Measurements from ENCODE around the gene MEX3A. TPM values are rescaled to one million over a fixed set of nuclear protein-coding genes. Genes with fewer than 3 reads are reported as not detected.
"Not testable (repeated sequence)": the region's sequence is repeated elsewhere in the genome, so short reads cannot be mapped to it uniquely, and the experiment has no call there.

MEX3A gene
- polyA plus RNA-seq, 2 of the 4 experiments (the other 2 are of a cell fraction), result 1.8 to 4.9 TPM

- 15% methylated on average over 4 of the region's 4 CpGs for WGBS (ENCODE audit: missing lambda C conversion rate)
- DNase-seq (ENCODE audit: low read depth in 1 of 2, low spot score in 1 of 2) (no peak), ATAC-seq (no peak), FAIRE-seq (no peak)
- Histone ChIP-seq H3K4me2 (peak overlapping the region; percentile 91), H3K4me3 (peak overlapping the region; percentile 28; the same call in 2 of the 3 replicates), H3K4me1 (peaks cover 96% of the 10 kb centered on the region), H3K27ac (peak overlapping the region; percentile 95 to 98), H3K9me3 (no peaks in the 10 kb centered on the region)
- ChIA-PET CTCF (interaction anchor here (14.1 to 54.8 kb wide), 3 partner anchors 4 to 26 kb away, joined by 313 to 2239 read pairs (median 313); partner anchors contain the start of genes LMNA and MEX3A), POLR2A (interaction anchor here (2.2 kb wide), 1 partner anchor 7 kb away, joined by 37 read pairs; the partner anchor contains the start of gene LMNA)
- TF ChIP-seq MAZ (IDR thresholded peaks at IDR 0.05; ENCODE audit: borderline replicate concordance, low read depth, low read length), result no peak
- TF ChIP-seq ZNF302 (CRISPR knock-in tag; IDR thresholded peaks at IDR 0.05), result no peak
- no peak for TF ChIP-seq EHMT2 (IDR thresholded peaks at IDR 0.05; ENCODE audit: low read depth)
- TF ChIP-seq ESRRA (IDR thresholded peaks at IDR 0.05; ENCODE audit: borderline replicate concordance, low read length), result no peak
- no peak for TF ChIP-seq RNF2 (IDR thresholded peaks at IDR 0.05; ENCODE audit: borderline replicate concordance, low read depth)
- TF ChIP-seq RARB (CRISPR knock-in tag; IDR thresholded peaks at IDR 0.05), result no peak
- no peak for TF ChIP-seq CTCF (IDR thresholded peaks at IDR 0.05)
- no peak for TF ChIP-seq USF2 (IDR thresholded peaks at IDR 0.05)
- no peak for TF ChIP-seq FOXS1 (CRISPR knock-in tag; IDR thresholded peaks at IDR 0.05)
- TF ChIP-seq PHF8 (IDR thresholded peaks at IDR 0.05; ENCODE audit: borderline replicate concordance, low read depth), result no peak
- TF ChIP-seq RFX5 (IDR thresholded peaks at IDR 0.05), result no peak
- TF ChIP-seq NFE2L2 (conservative IDR thresholded peaks at IDR 0.05; ENCODE audit: low read length), result no peak
- TF ChIP-seq HDAC2 (IDR thresholded peaks at IDR 0.05), result no peak
- no peak for TF ChIP-seq JUNB (IDR thresholded peaks at IDR 0.05)
- TF ChIP-seq ZFP36 (IDR thresholded peaks at IDR 0.05; ENCODE audit: borderline replicate concordance, partially characterized antibody), result no peak
Measured at GRCh38 chr1:156122086-156122485, 39.8 kb upstream of the MEX3A start.

GRCh38 chr1:156121457-156121856, 39.2 kb upstream of the MEX3A start:
- FAIRE-seq, result no peak
- DNase-seq (ENCODE audit: low read depth in 1 of 2, low spot score in 1 of 2), result no peak
- CTCF ChIA-PET, result interaction anchor here (14.1 to 54.8 kb wide), 3 partner anchors 4 to 26 kb away, joined by 313 to 2239 read pairs (median 313); partner anchors contain the start of genes LMNA and MEX3A
- H3K9me3 ChIP-seq, result no peaks in the 10 kb centered on the region
- WGBS (ENCODE audit: missing lambda C conversion rate), result 62% methylated on average over 3 of the region's 4 CpGs
- peak overlapping the region; percentile 95 to 98 for H3K27ac ChIP-seq
- POLR2A ChIA-PET, result interaction anchor here (0.5 to 1.7 kb wide), 2 partner anchors 9 to 15 kb away, joined by 3 to 7 read pairs; no protein-coding TSS in a partner anchor
- no peak for TF ChIP-seq JUN (IDR thresholded peaks at IDR 0.05)
- TF ChIP-seq PBX3 (IDR thresholded peaks at IDR 0.05), result no peak
- no peak for TF ChIP-seq EHF (CRISPR knock-in tag; IDR thresholded peaks at IDR 0.05)
- TF ChIP-seq HMGXB4 (CRISPR knock-in tag; IDR thresholded peaks at IDR 0.05; ENCODE audit: borderline replicate concordance), result no peak
- no peak for TF ChIP-seq RNF2 (IDR thresholded peaks at IDR 0.05; ENCODE audit: borderline replicate concordance, low read depth)
- TF ChIP-seq CBX2 (IDR thresholded peaks at IDR 0.05; ENCODE audit: borderline replicate concordance, low read depth), result no peak
- no peak for TF ChIP-seq GATA3 (IDR thresholded peaks at IDR 0.05; ENCODE audit: borderline replicate concordance)
- TF ChIP-seq POLR2AphosphoS2 (conservative IDR thresholded peaks at IDR 0.05; ENCODE audit: low read length), result no peak
- no peak for TF ChIP-seq CEBPB (IDR thresholded peaks at IDR 0.05)
- no peak for TF ChIP-seq ESRRA (IDR thresholded peaks at IDR 0.05; ENCODE audit: borderline replicate concordance, low read length)
- TF ChIP-seq SREBF2 (IDR thresholded peaks at IDR 0.05), result no peak
- no peak for TF ChIP-seq POLR2A (IDR thresholded peaks at IDR 0.05; ENCODE audit: low read length)
- TF ChIP-seq RFX5 (IDR thresholded peaks at IDR 0.05), result no peak
- no peak for TF ChIP-seq CHD4 (IDR thresholded peaks at IDR 0.05; ENCODE audit: borderline replicate concordance)
- TF ChIP-seq RCOR1 (IDR thresholded peaks at IDR 0.05; ENCODE audit: low read depth, low read length), result no peak
- TF ChIP-seq HOXB5 (CRISPR knock-in tag; IDR thresholded peaks at IDR 0.05), result no peak
- ATAC-seq, result no peak
- H3K4me2 ChIP-seq, result peak overlapping the region; percentile 91
- peaks cover 95% of the 10 kb centered on the region for H3K4me1 ChIP-seq
- H3K4me3 ChIP-seq, result no peak overlapping the region; the same call in 2 of the 3 replicates

GRCh38 chr1:156121005-156121404, 38.7 kb upstream of the MEX3A start:
- DNase-seq (ENCODE audit: low read depth in 1 of 2, low spot score in 1 of 2); H3K4me3 ChIP-seq; FAIRE-seq; ATAC-seq; H3K9me3 ChIP-seq: not testable (repeated sequence)
- ChIA-PET POLR2A (interaction anchor here (1.7 kb wide), 1 partner anchor 14 kb away, joined by 7 read pairs; no protein-coding TSS in a partner anchor), CTCF (interaction anchor here (14.1 to 54.8 kb wide), 3 partner anchors 3 to 25 kb away, joined by 313 to 2239 read pairs (median 313); partner anchors contain the start of genes LMNA and MEX3A)
- peak overlapping the region; percentile 91 for H3K4me2 ChIP-seq
- 42% methylated on average over 4 of the region's 4 CpGs for WGBS (ENCODE audit: missing lambda C conversion rate)
- peaks cover 93% of the 10 kb centered on the region for H3K4me1 ChIP-seq
- peak overlapping the region; percentile 95 to 98 for H3K27ac ChIP-seq

Data from A549 (cell line).